ENCODE data around the gene GDA.

GRCh38 chr9:72102520-72102919 is 46.7 kb upstream of the GDA start:
- no peak for TF ChIP-seq CTCF (IDR thresholded peaks at IDR 0.05)
- no peak for TF ChIP-seq POLR2A (IDR thresholded peaks at IDR 0.05)

Measured in body of pancreas (tissue), 4 donors.